Neural cell (in vitro differentiated cells): ENCODE results near the gene AGRP. TPM values are rescaled to one million over a fixed set of nuclear protein-coding genes. Genes with fewer than 3 reads are reported as not detected.

Experiments used
- H2AFZ ChIP-seq: fragments of 200-600, 300-800 bp; sonication (generic), shearing (Covaris generic); 2 replicates; pipeline ENCODE4 v1.6.0; 2014; ENCODE audit warnings: low read depth, mild to moderate bottlenecking, antibody characterized with exemption, low read length, moderate library complexity
- H3F3A ChIP-seq: fragments of 200-600 bp; shearing (Covaris generic); 2 replicates; pipeline ENCODE4 v1.6.1; 2016; ENCODE audit warnings: mild to moderate bottlenecking, moderate library complexity, mixed read lengths, antibody characterized with exemption, low read length; ENCODE audit not compliant: insufficient read depth, poor library complexity, severe bottlenecking
- H3K27ac ChIP-seq: fragments of 200-600, 300-800 bp; sonication (generic), shearing (Covaris generic); 2 replicates; pipeline ENCODE4 v1.5.1; 2014; ENCODE audit warnings: mild to moderate bottlenecking, low read length, moderate library complexity
- H3K27me3 ChIP-seq: fragments of 300-800, 200-600 bp; sonication (generic), shearing (Covaris generic); 2 replicates; pipeline ENCODE4 v1.6.0; 2014; ENCODE audit warnings: mild to moderate bottlenecking, low read depth, low read length, moderate library complexity; ENCODE audit not compliant: insufficient read depth
- H3K36me3 ChIP-seq: fragments of 300-800, 200-600 bp; sonication (generic), shearing (Covaris generic); 2 replicates; pipeline ENCODE4 v1.5.1; 2014; ENCODE audit warnings: mild to moderate bottlenecking, antibody characterized with exemption, low read length, moderate library complexity; ENCODE audit not compliant: insufficient read depth
- H3K4me2 ChIP-seq: fragments of 300-800, 200-600 bp; sonication (generic), shearing (Covaris generic); 2 replicates; pipeline ENCODE4 v1.6.0; 2014; ENCODE audit warnings: mild to moderate bottlenecking, low read length
- H3K4me3 ChIP-seq: fragments of 300-800, 200-600 bp; sonication (generic), shearing (Covaris generic); 2 replicates; pipeline ENCODE4 v1.5.1; 2014; ENCODE audit warnings: mild to moderate bottlenecking, low read length, moderate library complexity
- H3K79me2 ChIP-seq: fragments of 200-600 bp; shearing (Covaris generic); replicated peaks from 2 replicates; pipeline ENCODE4 v1.6.0; 2014; ENCODE audit warnings: mild to moderate bottlenecking, low read length, moderate library complexity; ENCODE audit not compliant: insufficient read depth
- H3K9ac ChIP-seq: fragments of 300-800, 200-600 bp; sonication (generic), shearing (Covaris generic); 2 replicates; pipeline ENCODE4 v1.6.1; 2016; ENCODE audit warnings: mild to moderate bottlenecking, low read length, mixed read lengths
- H3K9me2 ChIP-seq: fragments of 200-600 bp; shearing (Covaris generic); 2 replicates; pipeline ENCODE4 v1.6.1; 2016; ENCODE audit warnings: mild to moderate bottlenecking, low read length, mixed read lengths; ENCODE audit not compliant: insufficient read depth
- H3K9me3 ChIP-seq: fragments of 200-600, 300-800 bp; sonication (generic), shearing (Covaris generic); 2 replicates; pipeline ENCODE4 v1.6.1; 2016; ENCODE audit warnings: mild to moderate bottlenecking, mixed run types, low read length, moderate library complexity, mixed read lengths
- H4K20me1 ChIP-seq: fragments of 200-600 bp; shearing (Covaris generic); 2 replicates; pipeline ENCODE4 v1.6.1; 2016; ENCODE audit warnings: mild to moderate bottlenecking, mixed run types; ENCODE audit not compliant: insufficient read depth
- CTCF ChIP-seq: fragments of 450-650 bp; IDR thresholded peaks from 2 replicates; pipeline ENCODE4 v1.5.1; 2014; ENCODE audit warnings: antibody characterized with exemption, mild to moderate bottlenecking, moderate library complexity; ENCODE audit not compliant: poor library complexity, severe bottlenecking
- EP300 ChIP-seq: fragments of 450-650 bp; conservative IDR thresholded peaks from 2 replicates; pipeline ENCODE4 v1.6.1; 2014; ENCODE audit warnings: antibody characterized with exemption, mild to moderate bottlenecking, moderate library complexity; ENCODE audit not compliant: poor library complexity, severe bottlenecking
- EZH2 ChIP-seq: fragments of 200-600, 300-800 bp; shearing (Covaris generic), sonication (generic); IDR thresholded peaks from 2 replicates; pipeline ENCODE4 v1.6.1; 2014; ENCODE audit warnings: antibody characterized with exemption, low read length, borderline replicate concordance, mild to moderate bottlenecking; ENCODE audit not compliant: insufficient read depth, poor library complexity, severe bottlenecking
- MXI1 ChIP-seq: fragments of 450-650 bp; conservative IDR thresholded peaks from 2 replicates; pipeline ENCODE4 v1.6.1; 2014; ENCODE audit warnings: antibody characterized with exemption, mild to moderate bottlenecking; ENCODE audit not compliant: poor library complexity, severe bottlenecking
- POLR2AphosphoS5 ChIP-seq: IDR thresholded peaks from 2 replicates; pipeline ENCODE4 v1.6.1; 2012
- RAD21 ChIP-seq: fragments of 450-650 bp; conservative IDR thresholded peaks from 2 replicates; pipeline ENCODE4 v1.6.1; 2014; ENCODE audit warnings: antibody characterized with exemption, mild to moderate bottlenecking, moderate library complexity
- REST ChIP-seq: IDR thresholded peaks from 2 replicates; pipeline ENCODE4 v1.6.1; 2012; ENCODE audit warnings: borderline replicate concordance
- SMC3 ChIP-seq: fragments of 450-650 bp; conservative IDR thresholded peaks from 2 replicates; pipeline ENCODE4 v1.6.1; 2014; ENCODE audit warnings: antibody characterized with exemption, mild to moderate bottlenecking, moderate library complexity; ENCODE audit not compliant: poor library complexity
- TAF1 ChIP-seq: IDR thresholded peaks from 2 replicates; pipeline ENCODE4 v1.6.1; 2012; ENCODE audit warnings: low read depth
- polyA plus RNA-seq: library from polyadenylated mRNA; depleted of rRNA; stranded (reverse); fragments of >200 nt; gene quantifications from 2 replicates; pipeline ENCODE4 v1.2.3, GENCODE V29; 2014

The AGRP gene
- polyA plus RNA-seq, 1 donor from 2014 or later: not detected

GRCh38 chr16:67518676-67519075 lies 35.3 kb upstream of the AGRP start:
- H3K9me2 ChIP-seq: no peaks in the 10 kb centered on the region
- H3K36me3 ChIP-seq: no peaks in the 10 kb centered on the region
- no peak overlapping the region for H3K9ac ChIP-seq
- H4K20me1 ChIP-seq: no peaks in the 10 kb centered on the region
- TF ChIP-seq TAF1 (no peak), EZH2 (no peak), POLR2AphosphoS5 (no peak), SMC3 (no peak), RAD21 (no peak), MXI1 (no peak), CTCF (no peak), EP300 (no peak), REST (no peak)
- H3K27ac ChIP-seq: no peak overlapping the region
- no peaks in the 10 kb centered on the region for H3K9me3 ChIP-seq
- no peaks in the 10 kb centered on the region for H3F3A ChIP-seq
- no peaks in the 10 kb centered on the region for H3K27me3 ChIP-seq
- H3K4me3 ChIP-seq: no peak overlapping the region
- H3K79me2 ChIP-seq: no peaks in the 10 kb centered on the region
- H3K4me2 ChIP-seq: no peak overlapping the region
- no peak overlapping the region for H2AFZ ChIP-seq

GRCh38 chr16:67517661-67518423 lies 34.5 kb upstream of the AGRP start:
- H3K27ac ChIP-seq: no peak overlapping the region
- H2AFZ ChIP-seq: no peak overlapping the region

More at GRCh38 chr16:67517661-67518423, 34.5 kb upstream of the AGRP start:
- no peaks in the 10 kb centered on the region for H3K79me2 ChIP-seq
- no peaks in the 10 kb centered on the region for H3K36me3 ChIP-seq
- H3K9me3 ChIP-seq: no peaks in the 10 kb centered on the region
- no peak overlapping the region for H3K4me2 ChIP-seq
- no peaks in the 10 kb centered on the region for H3F3A ChIP-seq
- no peak overlapping the region for H3K9ac ChIP-seq
- no peak overlapping the region for H3K4me3 ChIP-seq
- H3K9me2 ChIP-seq: no peaks in the 10 kb centered on the region
- no peak for TF ChIP-seq EP300
- no peak for TF ChIP-seq MXI1
- no peak for TF ChIP-seq RAD21
- no peaks in the 10 kb centered on the region for H3K27me3 ChIP-seq
- H4K20me1 ChIP-seq: no peaks in the 10 kb centered on the region
